ENCODE measurements around the gene FAM227A.
"Not testable (repeated sequence)": the region's sequence is repeated elsewhere in the genome, so short reads cannot be mapped to it uniquely, and the experiment has no call there.

Gene FAM227A

DNA sequence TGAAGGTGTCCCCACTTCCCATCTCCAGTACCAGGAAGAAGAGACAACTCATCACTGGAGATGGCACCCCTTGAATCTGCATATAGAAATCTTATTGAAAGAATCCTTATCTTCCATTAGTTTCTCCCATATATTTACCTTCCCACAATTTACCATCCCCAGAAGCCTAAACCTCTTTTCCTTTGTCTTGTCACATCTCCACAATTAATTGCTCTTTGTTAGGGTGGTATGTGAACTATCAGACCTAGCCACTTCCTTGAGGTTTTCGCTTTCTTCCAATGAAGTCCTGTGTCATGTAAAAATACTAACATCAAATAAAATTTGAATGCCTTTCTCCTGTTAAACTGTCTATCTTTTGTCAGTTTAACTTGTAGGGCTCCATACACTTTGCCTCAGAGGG, 37.9 kb downstream of the FAM227A start:
- no peak for DNase-seq
- intact Hi-C loops (cut with DNase I): no loop called here

DNA sequence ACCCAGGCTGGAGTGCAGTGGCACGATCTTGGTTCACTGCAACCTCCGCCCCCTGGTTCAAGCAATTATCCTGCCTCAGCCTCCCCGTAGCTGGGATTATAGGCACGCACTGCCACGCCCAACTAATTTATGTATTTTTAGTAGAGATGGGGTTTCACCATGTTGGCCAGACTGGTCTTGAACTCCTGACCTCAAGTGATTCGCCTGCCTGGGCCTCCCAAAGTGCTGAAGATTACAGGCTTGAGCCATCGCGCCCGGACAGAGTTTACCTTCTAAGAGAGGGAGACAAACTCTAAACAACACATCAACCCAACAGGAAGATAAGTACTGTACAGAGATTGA, 41.2 kb downstream of the FAM227A start:
- intact Hi-C loops (cut with DNase I); DNase-seq: not testable (repeated sequence)

DNA sequence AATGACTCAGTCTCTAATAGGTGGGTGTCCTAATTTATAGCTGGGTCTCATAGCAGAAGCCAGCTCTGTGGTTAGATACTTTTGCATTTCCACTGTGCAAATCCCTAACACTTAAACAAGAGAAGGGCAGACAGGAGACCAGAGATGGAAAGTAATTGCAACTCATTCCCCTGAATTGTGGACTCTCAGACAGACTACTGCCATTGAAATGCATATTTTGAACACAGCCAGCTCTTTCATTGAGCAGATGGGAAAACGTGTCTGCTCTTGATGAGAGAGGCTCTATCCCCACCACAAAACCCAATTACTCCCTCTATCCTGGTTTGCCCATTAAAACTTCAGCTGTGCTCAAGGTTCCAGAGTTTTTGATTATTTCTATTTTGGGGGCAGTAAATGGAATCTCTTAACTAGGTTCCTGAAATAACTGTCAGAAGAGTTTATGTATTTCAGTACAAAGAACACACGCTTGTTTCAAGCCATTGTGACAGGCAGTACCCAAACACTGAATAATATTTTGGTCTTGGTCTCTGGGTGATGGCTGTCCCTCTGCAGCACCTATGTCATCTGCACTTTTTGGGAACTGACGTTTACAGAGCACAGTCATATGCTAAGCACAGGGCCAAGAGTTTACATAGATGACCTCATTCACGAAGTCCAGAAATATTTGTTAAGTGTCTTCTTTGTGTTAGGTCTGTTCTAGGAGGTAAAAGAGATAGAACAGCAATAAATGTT, 41.7 kb downstream of the FAM227A start:
- no peak for DNase-seq
- intact Hi-C loops (cut with DNase I): no loop called here

DNA sequence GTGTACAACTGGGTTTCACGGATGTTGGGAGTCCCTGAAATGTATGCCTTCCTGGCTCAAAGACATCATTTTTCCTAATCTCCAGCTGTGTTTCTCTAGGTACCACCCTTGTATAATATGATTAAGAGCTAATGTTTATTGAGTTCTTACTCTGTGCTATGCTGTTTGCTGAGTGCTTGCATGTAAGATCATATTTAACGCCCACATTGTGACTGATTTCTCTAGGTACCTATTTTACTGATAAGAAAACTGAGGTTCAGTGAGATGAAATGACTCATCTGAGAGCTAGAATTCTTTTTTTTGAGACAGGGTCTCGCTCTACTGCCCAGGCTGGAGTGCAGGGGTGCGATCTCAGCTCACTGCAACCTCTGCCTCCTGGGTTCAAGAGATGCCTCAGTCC, 42.6 kb downstream of the FAM227A start:
- intact Hi-C loops (cut with DNase I): no loop called here
- no peak for DNase-seq

DNA sequence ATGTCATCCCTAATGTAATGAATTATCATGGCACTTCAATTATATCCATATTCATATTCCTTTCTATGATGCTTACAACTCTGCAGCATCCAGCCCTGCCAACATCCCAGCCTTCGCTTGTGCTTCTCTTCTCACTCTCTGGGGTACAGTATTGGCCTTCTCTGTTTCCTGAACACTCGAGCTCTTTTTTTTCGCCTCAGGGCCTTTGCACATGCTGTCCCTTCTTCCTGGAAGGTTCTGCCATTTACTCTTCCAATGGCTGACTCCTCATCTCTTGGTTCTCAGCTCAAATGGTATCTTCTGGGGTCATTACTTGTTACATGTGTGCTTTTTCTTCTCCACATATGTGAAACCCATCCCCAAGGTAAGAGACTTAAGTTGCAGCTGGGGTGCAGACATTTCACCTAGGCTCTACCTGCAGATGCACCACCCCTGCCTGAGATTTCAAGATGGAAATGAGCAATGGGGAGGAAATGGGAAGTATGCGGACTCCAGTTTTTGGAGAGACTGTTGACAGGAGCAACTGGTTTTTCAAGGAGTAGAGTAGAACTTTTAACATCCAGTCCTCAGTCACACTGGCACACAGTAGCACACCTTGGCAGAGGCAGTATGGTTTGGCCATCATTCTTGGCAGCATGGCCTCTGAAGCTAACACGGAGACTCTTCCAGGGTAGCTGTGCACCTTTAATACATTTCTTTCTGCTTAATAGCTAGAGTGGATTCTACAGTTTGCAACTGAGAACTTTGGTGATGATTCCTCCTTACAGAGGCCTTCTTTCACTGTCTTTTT, 43.8 kb downstream of the FAM227A start:
- no peak for DNase-seq
- intact Hi-C loops (cut with DNase I): no loop called here

DNA sequence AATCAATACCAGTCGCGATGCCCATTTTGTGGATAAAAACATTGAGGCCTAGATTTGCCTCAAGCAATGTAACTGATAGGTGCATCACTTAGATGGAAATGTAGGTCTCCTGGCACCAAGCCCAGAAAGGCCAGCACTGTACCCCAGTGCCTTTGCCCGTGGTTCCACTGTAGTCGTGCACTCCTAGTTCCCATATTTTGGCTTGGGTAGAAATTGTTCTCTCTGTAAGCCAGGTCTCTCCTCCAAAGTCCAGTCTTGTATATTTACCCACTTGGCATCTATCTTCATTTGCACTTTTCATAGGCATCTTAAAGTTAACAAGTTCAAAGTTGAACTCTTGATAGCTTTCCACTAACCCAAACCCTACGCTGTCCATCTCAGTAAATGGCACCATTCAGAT, 44.6 kb downstream of the FAM227A start:
- DNase-seq: no peak
- intact Hi-C loops (cut with DNase I): no loop called here

DNA sequence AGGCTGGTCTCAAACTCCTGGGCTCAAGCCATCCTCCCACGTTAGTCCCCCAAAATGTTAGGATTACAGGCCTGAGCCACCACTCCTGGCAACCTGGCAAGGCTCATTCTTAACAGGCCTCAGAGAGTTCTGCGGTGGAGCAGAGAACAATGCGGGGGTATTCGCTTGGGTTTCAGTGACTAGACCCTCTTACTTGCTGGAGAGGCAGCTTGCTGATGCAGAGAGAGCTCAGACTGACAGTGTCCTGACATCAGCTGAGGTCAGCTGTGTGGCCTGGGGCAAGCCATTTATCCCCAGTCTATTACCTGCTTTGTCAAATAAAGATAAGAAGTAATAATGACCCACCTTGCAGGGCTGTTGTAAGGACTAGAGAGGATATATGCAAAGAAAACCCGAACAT, 46.0 kb downstream of the FAM227A start:
- intact Hi-C loops (cut with DNase I): no loop called here
- DNase-seq: no peak

DNA sequence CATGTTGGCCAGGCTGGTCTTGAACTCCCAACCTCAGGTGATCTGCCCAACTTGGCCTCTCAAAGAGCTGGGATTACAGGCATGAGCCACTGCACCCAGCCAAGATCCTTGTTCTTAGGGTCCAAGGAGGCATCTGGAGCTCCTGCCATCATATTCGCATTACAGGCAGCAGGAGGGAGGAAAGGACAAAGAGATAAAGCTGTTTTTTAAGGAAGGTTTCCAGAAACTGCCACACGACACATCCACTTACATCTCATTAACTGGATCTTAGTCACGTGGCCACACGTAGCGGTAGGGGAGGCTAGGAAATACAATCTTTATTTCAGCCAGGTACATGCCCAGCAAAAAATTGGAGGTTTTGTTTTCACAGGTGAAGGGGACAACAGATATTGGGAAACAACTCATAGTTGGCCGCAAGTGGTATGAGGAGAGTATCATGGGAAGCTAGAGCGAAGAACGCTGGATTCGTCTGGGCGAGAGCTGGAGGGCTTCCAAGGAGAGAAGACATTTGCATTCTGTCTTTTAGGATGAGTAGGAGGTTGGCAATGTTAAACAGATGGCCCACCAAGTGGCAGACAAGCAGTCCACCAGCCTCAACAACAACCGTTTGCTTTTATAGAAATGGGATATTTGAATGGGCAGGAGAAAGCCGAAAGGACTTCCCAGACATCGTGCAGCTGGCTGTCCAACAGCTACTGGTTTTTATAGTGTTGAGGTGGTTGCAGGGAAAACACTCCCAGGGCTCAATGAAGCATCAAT, 47.0 kb downstream of the FAM227A start:
- DNase-seq: no peak
- intact Hi-C loops (cut with DNase I): no loop called here

DNA sequence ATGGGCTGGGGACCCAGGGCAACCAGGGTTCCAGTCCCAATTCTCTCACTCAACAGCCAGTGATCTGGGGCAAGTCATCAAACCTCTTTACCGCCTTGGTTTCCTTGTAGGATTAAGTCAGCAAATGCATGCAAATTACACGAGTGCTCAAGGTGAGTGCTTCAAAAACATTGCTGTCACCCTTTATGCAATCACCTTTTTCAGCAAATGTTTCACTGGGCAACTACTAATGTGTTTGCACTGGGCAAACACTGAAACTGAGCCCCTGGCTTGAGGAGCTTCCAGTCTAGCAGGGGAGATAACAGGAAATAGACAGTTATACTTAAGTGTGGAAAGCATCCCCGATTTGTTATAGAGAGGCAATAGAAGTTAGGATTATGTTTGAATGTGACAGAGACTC, 48.5 kb downstream of the FAM227A start:
- no peak for DNase-seq
- intact Hi-C loops (cut with DNase I): no loop called here

DNA sequence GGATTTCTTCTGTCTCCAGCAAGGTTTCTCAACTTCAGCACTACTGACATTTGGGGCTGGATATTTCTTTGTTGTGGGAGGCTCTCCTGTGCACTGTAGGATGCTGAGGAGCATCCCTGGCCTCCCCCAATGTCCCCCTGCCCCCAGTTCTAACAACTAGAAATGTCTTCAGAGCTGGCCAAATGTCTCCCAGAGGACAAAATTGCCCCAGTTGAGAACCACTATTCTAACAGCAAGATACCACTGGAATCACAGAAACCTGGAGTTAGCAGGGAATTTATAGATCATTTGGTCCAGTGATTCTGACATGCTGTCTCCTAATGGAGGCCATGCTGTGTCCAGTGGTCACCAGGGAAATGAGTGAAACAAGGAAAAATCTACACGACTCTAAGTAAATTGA, 54.0 kb downstream of the FAM227A start:
- intact Hi-C loops (cut with DNase I): no loop called here
- no peak for DNase-seq

DNA sequence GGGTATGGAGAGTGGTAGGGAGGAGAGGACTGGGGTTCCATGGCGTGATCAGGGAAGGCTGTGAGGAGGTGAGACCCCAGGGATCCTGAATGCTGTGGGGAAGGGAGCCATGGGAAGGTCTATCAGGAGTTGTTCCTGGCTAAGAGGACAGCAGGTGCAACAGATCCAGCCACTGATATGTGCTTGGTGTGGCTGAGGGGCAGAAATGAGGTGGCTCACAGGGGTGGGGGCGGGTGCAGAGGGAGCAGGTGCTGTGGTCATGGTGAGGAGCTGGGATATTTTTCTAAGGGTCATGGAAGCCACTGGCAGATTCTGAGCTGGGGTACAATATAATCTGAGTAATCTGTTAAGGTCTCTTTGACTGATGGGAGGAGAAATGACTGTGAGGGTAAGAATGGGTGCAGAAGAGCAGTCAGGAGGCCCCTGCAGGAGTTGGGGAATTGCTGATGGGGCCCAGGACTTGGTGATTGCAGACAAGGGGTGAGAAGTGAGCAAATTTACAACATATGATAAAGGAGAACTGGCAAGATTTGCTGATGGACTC, 54.9 kb downstream of the FAM227A start:
- no peak for DNase-seq
- intact Hi-C loops (cut with DNase I): no loop called here

DNA sequence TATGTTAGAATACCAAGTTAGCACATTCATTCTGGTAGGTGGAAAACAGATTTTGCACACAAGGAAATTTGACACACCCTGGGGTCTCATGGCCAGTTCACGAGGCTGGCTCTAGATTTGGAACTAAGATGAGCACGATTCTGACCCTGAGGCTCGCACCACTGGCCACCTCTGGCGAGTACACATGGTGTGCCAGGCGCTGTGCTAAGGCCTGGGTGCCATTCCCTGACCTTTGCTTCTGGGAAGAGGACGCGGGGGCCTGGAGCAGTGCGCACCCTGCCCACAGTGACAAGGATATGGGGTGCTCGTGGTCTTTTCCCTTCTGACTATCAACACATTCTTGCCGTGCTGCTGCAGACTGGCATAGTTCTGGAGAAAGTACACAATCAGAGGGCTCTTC, 56.7 kb downstream of the FAM227A start:
- intact Hi-C loops (cut with DNase I): no loop called here
- DNase-seq: no peak

DNA sequence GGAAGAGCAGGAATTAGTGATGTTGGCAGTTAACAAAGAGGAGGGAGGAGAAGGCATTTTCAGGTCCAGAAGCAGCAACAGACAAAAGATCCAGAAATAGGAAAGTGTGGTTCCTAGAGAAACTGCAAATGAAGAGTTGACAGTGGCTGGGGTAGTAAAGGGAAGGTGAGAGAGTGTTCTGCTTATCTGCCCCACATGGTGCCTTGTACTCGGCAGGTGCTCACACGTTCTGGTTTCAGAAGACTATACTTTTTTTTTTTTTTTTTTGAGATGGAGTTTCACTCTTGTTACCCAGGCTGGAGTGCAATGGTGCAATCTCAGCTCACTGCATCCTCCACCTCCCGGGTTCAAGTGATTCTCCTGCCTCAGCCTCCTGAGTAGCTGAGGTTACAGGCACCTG, 73.3 kb downstream of the FAM227A start:
- intact Hi-C loops (cut with DNase I); DNase-seq: not testable (repeated sequence)

DNA sequence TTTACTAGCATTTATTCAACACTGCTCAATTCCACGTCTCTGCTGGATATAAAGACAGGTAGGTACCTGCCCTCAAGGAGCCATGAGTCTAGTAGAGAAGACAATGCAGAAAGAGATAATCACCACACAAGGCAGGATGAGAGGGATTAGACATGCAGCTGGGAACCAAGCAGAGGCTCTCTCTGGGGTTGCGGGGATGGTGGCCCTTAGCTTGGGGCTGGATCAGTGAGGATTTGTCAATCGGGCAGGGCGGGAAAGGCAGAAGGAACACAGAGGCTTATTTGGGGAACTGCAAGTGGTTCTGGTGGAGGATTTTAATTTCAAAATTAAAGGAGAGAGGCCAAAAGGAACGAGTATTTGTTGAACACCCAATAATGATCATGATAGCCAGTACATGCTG, 77.7 kb downstream of the FAM227A start:
- intact Hi-C loops (cut with DNase I): loop anchor here (10.0 kb wide), 1 partner anchor 504 kb away; no protein-coding TSS in a partner anchor
- DNase-seq: peak in 1 of 42 donors; percentile 10

DNA sequence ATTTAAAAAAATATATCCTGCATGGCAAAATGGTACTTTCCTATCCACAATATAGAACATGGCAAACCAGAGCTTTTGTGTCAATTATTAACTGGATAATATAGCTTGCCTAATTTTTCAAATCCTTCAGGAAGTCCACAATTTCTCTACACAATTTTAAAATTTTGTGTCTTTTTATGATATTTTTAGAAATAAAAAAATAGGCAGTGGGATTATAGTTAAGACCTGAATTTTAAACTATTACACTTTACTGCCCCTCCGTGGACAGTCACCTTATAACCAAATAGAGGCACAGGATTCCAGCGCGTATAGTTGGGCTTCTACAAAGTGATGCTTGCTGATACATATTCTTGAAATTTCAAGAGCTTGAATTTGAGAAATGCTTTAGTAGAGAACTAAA, 84.1 kb downstream of the FAM227A start:
- peak in 32 of 42 donors; percentile 9 to 81 (median 48) for DNase-seq
- intact Hi-C loops (cut with DNase I): loop anchor here (5.0 to 10.0 kb wide), 2 partner anchors 160 to 497 kb away; no protein-coding TSS in a partner anchor

DNA sequence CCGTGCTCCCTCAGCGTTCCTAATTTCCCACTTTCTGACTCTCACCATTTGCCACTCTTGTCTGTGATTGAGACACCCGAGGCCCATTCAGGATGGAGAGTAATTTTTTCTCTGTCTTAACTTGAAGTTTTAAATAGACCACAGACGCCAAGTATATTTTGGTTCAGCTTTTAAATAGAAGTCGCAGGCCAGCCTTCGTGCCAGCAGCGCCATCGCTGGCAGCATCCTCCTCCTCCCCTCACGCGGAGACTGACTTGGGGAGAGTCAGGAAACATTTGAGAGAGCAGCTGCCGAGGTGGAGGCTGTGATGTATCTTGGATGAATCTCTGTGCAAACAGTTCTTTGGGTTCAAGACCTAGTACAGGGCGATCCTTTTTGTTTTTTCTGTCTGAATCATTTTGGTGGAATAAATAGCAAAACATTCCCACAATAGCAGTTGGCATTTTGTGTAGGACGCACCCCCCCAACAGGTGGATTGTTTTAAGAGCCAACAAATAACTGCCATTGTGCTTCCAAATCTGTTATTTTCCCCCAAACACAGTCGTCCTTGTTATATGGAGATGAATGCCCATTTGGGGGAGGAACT, 85.3 kb downstream of the FAM227A start:
- intact Hi-C loops (cut with DNase I): loop anchor here (5.0 to 10.0 kb wide), 2 partner anchors 159 to 496 kb away; no protein-coding TSS in a partner anchor
- DNase-seq: peak; percentile 44 to 89 (median 69)

DNA sequence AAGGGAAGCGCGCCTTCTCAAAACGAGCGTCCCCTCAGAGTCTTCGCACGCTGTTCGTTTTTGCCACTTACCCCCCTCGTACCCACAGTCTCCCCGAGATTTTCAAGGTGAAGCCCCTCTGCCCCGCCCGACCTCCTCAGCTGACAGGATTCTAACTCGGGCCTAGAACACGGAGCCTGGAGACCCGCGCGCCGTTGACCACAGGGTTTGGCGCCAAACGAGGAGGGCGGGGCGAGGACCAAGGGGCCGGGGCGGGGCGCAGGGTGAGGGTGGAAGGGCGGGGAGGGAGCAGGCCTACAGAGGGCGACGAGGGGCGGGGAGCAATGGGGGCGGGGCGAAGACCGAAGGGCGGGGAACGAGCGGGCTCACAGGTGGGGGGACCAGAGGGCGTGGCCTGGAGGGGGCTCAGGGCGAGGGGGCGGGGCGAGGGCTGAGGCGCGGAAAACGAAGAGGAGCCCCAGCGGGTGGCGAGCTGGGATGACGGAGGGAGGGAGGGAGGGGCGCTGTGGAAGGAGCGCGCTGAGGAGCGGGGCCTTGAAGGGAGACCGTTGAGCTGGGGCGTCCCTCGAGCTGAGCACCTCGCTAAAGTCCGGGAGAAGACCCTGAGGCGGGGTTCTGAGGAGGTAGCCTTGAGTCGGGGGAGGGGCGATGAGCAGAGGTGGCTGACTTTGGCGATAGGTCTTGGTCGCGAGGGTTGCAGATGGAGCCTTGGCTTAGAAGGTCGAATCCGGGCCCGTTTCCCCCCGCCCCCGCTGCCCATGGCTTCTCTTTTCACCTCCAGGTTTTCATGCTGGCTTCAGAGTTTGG, 86.0 kb downstream of the FAM227A start, which contains the start of gene DMC1:
TSS of gene DMC1 (minus strand) at position 212 of the 807 bp plus-strand sequence. CDS start 1,927 bp downstream, outside the sequence.
- DNase-seq: peak; percentile 70 to 97 (median 90)
- intact Hi-C loops (cut with DNase I): loop anchor here (5.0 to 10.0 kb wide), 2 partner anchors 158 to 495 kb away; no protein-coding TSS in a partner anchor

All from head of caudate nucleus (tissue), 42 donors.